GM18870 (cell line): ENCODE data around the gene LGI2.
"Not testable (repeated sequence)": the region's sequence is repeated elsewhere in the genome, so short reads cannot be mapped to it uniquely, and the experiment has no call there.

ENCODE experiments used
- ATAC-seq: cut with Tn5 transposase; IDR thresholded peaks from one replicate; pipeline ENCODE4 v1.9.1; 2021; ENCODE audit warnings: moderate library complexity; ENCODE audit not compliant: unreplicated experiment

LGI2 gene

GRCh38 chr4:25051534-25051933, 20.8 kb upstream of the LGI2 start:
- no peak for ATAC-seq

DNA sequence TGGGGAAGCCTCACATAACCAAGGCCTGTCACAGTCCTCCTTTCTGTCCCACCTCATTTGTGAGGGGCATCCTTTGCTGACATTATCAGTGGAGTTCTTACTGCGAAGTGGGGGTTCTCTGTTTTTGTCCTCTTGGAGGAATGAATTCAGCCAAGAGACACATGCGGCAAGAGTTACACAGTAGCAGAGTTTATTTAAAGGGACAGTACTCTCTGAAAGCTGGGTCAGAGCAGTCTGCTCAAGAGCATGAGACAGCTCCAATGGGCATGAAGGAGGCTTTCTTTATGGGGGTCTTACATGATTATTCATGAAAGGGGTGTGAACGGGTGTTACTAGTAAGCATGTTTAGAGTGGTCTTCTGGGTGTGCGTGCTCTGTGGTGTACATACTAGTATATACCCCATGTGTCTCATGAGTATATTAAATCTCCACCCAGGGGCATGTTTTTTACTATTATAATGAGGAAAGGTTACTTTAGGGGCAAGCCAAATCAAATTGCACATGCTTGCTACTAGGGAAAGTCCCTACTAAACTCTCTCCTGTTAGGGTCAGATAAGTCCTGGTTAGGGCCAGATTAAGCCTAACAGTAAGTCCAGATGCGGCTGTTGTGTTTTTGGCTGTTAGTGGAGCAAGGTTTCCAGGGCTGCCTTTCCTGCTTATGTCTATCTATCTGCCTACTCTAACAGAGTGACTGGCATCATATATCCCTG, 19.8 kb upstream of the LGI2 start:
- no peak for ATAC-seq

- ATAC-seq: no peak
Observed at GRCh38 chr4:25043548-25043947, 12.8 kb upstream of the LGI2 start.

DNA sequence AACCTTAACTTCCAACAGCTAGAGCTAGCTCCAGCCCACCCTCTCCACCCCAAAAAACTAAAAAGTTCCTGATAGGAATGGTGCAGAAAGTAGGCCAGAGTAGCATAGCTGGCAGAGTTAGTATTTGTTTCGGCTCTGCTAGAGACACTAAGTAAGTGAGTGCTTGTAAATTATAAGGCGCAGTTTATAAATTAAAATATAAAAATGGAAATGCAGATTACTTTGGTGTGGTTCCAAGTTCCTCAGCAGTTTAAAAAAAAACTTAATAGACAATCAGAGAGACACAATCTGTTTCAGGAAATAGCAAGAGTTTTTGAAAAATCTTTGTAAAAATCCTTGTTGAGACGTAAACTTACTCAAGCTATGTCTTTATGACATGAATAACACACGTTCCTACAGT, 2.8 kb upstream of the LGI2 start:
- no peak for ATAC-seq

DNA sequence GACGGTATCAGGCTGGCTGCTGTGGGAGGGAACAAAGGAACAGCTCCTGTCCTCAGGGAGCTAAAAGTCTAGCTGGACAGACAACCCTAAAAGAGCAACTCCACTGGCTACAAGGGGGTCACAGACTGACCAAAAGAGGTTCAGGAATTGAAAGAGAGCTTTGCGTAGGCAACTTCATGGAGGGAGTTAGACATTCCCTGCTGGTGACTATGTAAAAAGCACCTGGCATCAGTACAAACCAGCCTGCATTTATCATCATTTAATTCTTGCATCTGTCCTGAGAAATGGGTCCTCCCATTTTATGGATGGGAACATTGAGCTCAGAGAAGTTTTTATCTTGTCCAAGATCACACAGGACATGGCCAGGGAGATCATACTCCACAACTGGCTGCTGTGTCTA, 1.4 kb upstream of the LGI2 start:
- no peak for ATAC-seq

DNA sequence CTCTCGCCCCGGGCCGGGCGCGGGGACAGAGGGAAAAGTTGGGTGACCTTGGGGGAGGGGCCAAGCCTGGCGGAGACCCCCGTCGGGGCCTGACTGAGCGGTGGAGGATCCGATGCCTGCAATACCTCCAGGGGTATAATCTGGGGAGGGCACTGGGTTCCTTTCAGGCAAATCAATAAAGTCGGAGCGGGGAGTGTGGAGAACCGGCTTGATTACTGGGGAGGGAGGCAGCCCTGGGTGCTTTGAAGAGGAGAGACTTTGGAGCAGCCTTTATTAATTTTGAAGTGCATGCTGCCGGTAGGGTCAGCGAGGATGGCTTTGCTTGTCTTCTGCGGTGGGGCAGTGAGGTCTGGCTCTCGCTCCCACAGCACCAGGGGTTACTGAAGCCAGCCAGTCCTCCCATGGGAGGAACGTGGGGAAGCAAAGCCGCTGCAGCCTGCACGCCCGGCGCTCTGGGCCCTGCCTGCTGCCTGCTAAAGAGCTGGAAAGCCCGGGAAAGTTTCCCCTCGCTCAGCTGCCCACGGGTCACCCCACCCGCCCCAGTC, 403 bp upstream of the LGI2 start:
- ATAC-seq: no peak

GRCh38 chr4:25029479-25030276, 1.1 kb downstream of the LGI2 start:
- no peak for ATAC-seq

DNA sequence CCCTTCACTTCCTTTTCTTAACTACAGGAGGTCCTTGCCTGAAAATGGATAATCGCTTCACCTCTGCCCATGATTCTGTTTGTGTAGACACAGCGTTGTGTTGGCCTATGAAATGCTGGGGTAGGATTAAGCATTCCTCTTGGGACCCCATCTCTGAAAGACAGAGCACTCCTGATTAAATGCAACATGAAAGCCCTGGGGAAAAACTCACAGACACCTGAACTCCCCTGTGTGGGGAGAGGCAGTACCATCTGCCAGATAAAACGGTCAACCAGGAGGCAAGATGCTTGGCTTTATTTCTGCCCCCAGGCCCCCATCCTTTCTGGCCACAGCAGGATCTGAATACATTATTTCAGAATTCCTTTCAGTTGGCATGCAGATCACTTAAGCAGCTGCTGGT, 1.9 kb downstream of the LGI2 start:
- no peak for ATAC-seq

GRCh38 chr4:25022766-25023165, 8.0 kb downstream of the LGI2 start:
- ATAC-seq: no peak

GRCh38 chr4:25021216-25021615, 9.5 kb downstream of the LGI2 start:
- no peak for ATAC-seq

GRCh38 chr4:25020236-25020635, 10.5 kb downstream of the LGI2 start:
- no peak for ATAC-seq

GRCh38 chr4:25019501-25019900, 11.2 kb downstream of the LGI2 start:
- ATAC-seq: no peak

- ATAC-seq: no peak
Observed at GRCh38 chr4:25015012-25015411, 15.7 kb downstream of the LGI2 start.

DNA sequence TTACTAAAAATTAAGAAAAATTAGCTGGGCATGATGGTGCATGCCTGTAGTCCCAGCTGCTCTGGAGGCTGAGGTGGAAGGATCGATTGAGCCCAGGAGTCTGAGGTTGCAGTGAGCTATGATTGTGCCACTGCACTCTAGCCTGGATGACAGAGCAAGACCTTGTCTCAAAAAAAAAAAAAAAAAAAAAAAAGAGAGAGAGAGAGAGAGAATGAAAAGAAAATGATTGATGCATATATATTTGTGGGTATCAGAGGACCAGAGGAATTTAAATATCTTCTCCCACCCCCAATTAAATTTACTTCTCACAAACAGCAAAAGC, 16.1 kb downstream of the LGI2 start:
- not testable (repeated sequence) for ATAC-seq

- no peak for ATAC-seq
Observed at GRCh38 chr4:25013756-25014661, 16.7 kb downstream of the LGI2 start.

- ATAC-seq: no peak
Observed at GRCh38 chr4:25012655-25013054, 18.1 kb downstream of the LGI2 start.

DNA sequence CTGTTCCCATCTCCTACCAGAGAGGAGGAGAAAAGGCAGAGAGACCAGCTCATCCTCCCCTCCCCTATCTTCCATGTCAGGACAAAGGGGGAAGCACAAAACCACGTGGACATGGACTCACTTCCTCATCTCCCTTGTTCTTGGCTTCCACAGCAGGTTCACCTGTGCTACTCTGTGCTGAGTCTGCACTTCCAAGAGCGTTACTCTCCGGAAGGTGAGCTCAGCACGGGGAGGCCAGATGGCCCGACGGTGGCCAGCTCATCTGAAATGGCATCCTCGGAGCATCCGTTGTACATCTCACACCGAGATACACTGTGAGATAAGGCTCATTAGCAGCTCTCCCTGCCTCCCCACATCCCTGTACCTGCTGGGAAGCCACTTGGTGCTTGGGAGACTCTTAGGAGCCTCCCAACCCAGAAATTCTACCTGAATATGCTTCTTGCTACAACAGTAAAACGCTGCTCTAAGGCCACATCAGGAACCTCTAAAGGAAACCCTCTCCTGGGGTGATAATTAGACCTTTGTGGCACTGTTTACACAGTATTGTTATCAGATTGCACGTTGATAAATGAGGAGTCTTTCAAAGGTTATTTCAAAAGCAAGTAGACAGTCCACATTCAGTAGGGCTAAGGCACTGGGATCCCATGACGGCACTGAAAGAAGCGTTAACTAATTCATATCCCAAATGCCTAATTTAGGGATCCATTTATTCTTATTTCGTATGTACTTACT, 19.4 kb downstream of the LGI2 start:
- ATAC-seq: no peak

- ATAC-seq: no peak
Observed at GRCh38 chr4:25007598-25007997, 23.1 kb downstream of the LGI2 start.

DNA sequence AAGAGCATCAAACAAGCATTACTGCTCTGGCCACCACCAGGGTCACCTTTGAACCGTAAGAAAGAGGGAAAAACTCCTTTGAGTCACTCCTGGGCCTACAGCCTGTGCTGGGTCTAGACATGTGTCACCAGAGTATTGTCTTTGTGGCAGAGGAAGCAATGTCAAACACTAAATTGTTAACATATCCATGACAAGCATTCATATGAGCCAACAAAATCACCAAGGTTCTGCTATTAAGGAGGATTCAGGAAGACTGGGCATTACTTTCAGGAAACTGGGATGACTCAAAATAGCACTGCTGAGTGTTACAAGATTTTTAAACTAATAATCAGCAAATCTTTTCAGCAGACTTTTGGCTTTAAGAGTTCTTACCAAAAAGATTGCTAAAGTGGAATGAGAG, 28.1 kb downstream of the LGI2 start:
- no peak for ATAC-seq

DNA sequence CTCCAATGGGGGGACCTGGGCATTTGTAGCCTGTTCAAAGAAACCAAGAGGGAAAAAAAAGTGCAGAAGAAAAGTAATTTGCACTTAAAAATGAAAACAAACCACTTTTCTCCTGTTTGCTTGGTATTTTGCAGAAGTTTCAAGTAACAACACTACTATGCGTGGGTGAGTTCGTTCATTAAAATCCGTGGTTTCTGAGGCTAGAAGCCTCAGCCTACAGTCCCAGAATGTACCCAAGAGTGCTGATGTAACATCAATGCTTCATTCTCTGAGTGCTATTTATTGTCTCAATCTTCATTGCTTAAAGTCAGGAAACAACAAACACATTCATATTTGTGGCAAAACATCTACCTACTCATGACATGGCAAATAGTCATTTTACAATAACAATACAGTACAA, 29.2 kb downstream of the LGI2 start:
- no peak for ATAC-seq

GRCh38 chr4:25000639-25001038, 30.1 kb downstream of the LGI2 start:
- ATAC-seq: no peak
